CD4-positive, alpha-beta T cell treated with Interleukin-4 for 4 hours (primary cell): Measurements from ENCODE around the gene SGTA.
"Not testable (repeated sequence)": the region's sequence is repeated elsewhere in the genome, so short reads cannot be mapped to it uniquely, and the experiment has no call there.

Experiments used
- DNase-seq: peaks from one replicate; pipeline ENCODE4 v3.0.0-alpha.2; 2020

SGTA gene

GRCh38 chr19:2722541-2723344 lies 60.3 kb downstream of the SGTA start:
- no peak for DNase-seq

- DNase-seq = no peak
Observed at GRCh38 chr19:2721570-2722540, 61.2 kb downstream of the SGTA start.

DNA sequence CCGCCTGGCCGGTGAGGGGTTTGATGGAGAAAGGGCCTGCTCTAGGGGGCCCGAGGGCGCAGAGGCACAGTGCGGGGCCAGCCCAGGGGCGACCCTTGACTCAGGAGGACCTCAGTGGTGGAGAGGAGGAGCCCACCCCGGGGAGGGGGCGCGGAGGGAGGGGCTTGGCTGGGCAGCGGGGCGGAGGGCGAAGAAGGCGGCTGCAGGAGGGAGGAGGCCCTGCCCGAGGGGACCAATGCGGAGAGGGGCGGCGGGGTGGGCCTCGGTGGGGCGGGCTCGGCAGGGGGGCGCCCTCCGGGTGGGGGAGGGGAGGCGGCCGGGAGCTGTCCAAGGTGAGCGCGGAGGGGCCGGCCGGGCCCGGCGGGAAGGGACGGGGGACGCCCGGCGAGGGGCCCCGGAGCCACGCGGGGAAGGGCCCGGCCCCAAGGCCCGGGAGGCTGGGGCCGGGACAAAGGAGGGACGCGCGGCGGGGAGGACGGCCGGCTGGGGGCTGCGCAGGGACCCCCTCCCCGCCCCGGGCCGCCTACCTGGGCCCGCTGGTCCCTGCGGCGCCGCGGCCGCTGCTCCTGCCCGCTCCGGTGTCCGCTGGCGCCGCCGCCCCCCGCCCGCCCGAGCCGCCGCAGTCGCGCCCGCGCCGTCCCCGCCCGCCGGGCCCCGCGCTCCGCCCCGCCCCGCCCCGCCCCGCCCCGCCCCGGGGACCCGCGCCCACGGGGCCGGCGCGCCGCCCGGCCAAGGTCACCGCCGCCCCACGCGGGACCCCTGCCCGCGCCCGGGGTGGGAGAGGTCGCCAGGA lies 62.1 kb downstream of the SGTA start, which contains the start of gene DIRAS1:
Gene DIRAS1 (minus strand): TSS at position 596 of the 793 bp plus-strand sequence. CDS start 3,566 bp downstream, outside the sequence.
- DNase-seq = no peak

- no peak for DNase-seq
Observed at GRCh38 chr19:2719920-2720776, 62.9 kb downstream of the SGTA start.

DNA sequence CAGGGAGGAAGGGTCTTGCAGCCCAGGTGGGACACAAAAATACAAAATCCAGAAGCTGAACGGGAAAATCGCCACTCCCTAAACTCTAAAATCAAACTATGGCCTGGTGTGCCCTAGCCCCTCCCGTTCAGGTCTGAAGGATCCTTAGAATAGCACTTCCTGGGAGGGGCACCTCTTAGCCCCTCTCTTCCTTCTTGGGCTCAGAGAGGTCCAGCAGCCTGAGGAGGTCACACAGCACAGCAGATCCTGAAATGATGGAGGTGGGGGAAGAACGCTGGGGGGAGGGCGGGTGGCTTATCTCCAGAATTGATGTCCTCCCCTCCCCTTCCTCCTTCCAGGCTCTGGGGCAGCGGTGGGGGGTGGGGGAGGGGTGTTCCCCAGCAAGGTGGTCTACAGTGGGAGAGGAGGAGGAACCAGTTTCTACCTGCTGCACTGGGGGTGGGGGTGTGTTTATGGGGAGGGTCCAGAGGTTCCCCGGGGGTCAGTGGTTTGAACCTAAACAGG lies 63.8 kb downstream of the SGTA start:
- no peak for DNase-seq

- DNase-seq = no peak
Observed at GRCh38 chr19:2717638-2718541, 65.2 kb downstream of the SGTA start.

- no peak for DNase-seq
Observed at GRCh38 chr19:2716722-2717637, 66.1 kb downstream of the SGTA start.

DNA sequence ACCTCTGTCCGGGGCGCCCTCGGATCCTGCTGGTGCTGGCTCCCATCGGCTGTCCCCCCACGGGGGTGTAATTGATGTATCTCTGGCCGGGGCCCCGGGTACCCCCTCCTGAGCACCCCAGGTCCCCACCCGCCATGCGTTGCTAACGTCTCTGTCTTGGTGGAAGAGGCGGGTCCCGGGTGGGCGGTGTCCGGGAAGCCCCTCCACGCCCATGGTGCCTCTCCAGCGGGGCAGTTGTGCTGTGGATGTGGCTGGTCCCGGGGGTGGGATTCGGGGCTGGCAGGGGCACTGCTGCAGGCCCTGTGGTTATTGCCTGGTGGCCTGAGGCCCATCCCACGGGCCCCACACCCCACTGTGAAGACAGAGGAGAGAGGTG lies 66.8 kb downstream of the SGTA start:
- DNase-seq = no peak

- DNase-seq = no peak
Observed at GRCh38 chr19:2715470-2716274, 67.4 kb downstream of the SGTA start.

DNA sequence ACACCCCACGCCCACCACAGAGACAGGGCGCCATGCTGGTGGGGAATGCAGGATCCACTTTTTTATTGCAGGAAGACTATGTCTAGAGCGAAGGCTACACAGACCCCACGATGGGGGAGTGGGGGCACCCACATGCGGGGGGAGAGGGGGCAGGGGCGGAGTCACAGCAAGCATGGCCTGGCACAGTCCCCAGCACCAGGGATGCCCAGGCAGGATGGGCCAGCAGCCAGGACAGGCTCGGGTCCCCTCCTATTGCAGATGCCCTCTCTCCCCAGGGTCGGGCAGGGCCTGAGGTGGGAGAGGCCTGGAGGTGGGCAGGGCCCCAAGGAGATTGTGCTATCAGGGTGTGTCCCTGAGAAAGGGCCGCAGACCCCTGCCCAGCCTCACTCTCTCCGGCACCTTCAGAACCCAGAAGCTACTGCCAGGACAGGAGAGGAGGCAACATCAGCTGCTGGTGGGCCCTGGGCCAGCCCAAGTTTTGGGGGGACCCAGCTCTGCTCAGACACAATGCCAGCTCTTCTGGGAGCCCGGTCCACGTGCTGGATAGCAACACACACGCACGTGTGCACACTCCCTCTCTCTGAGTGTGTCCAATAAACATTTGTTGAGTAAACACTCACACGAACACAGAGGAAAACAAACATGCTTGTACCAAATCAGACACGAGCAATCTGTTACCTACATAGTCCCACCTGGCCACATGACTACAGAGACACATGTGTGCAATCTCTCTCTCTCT lies 68.4 kb downstream of the SGTA start:
- DNase-seq = no peak

- DNase-seq = not testable (repeated sequence)
Observed at GRCh38 chr19:2714102-2714501, 69.0 kb downstream of the SGTA start.

DNA sequence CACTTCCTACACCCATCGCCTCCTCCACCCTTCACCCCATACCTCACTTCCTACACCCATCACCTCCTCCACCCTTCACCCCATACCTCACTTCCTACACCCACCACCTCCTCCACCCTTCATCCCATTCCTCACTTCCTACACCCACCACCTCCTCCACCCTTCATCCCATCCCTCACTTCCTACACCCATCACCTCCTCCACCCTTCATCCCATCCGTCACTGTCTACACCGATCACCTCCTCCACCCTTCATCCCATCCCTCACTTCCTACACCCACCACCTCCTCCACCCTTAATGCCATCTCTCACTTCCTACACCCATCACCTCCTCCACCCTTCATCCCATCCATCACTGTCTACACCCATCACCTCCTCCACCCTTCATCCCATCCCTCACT lies 69.9 kb downstream of the SGTA start:
- DNase-seq = not testable (repeated sequence)

- DNase-seq = no peak
Observed at GRCh38 chr19:2711875-2712205, 71.2 kb downstream of the SGTA start.

- DNase-seq = no peak
Observed at GRCh38 chr19:2711172-2711874, 71.8 kb downstream of the SGTA start.

- no peak for DNase-seq
Observed at GRCh38 chr19:2706251-2706650, 76.8 kb downstream of the SGTA start.
